Left ventricle myocardium inferior (tissue), 1 donor: Measurements from ENCODE around the gene MAN1B1. TPM values are rescaled to one million over a fixed set of nuclear protein-coding genes. Genes with fewer than 3 reads are reported as not detected.

ENCODE experiments used
- DNase-seq: peaks from one replicate; pipeline ENCODE4 v3.0.0-alpha.2; 2020
- H3K27ac ChIP-seq: fragments of 200-600 bp; replicated peaks from 2 replicates; pipeline ENCODE4 v1.8.0; 2021
- H3K27me3 ChIP-seq: fragments of 200-600 bp; 2 replicates; pipeline ENCODE4 v1.8.0; 2021; ENCODE audit warnings: low read depth
- H3K36me3 ChIP-seq: fragments of 200-600 bp; 2 replicates; pipeline ENCODE4 v1.8.0; 2021
- H3K4me1 ChIP-seq: fragments of 200-600 bp; 2 replicates; pipeline ENCODE4 v1.8.0; 2021
- H3K4me3 ChIP-seq: fragments of 200-600 bp; 2 replicates; pipeline ENCODE4 v1.8.0; 2021; ENCODE audit warnings: mild to moderate bottlenecking, moderate library complexity
- H3K9me3 ChIP-seq: fragments of 200-600 bp; replicated peaks from 2 replicates; pipeline ENCODE4 v1.8.0; 2021
- CTCF ChIP-seq: fragments of 200-600 bp; IDR thresholded peaks from 2 replicates; pipeline ENCODE4 v1.8.0; 2021; ENCODE audit warnings: antibody characterized with exemption, mild to moderate bottlenecking, borderline replicate concordance
- intact Hi-C: fragments of 100-400 bp; cut with micrococcal nuclease; formaldehyde crosslinking; loops from one replicate; pipeline ENCODE4 v1.11.0; 2022
- total RNA-seq: library from RNA; stranded (reverse); fragmentation: NEBNext Ultra II Directional; extraction: Animal tissue kit (Norgen Biotek cat#: 25700); gene quantifications from one replicate; pipeline ENCODE4 v1.2.1, GENCODE V29; 2021
- donor health status: DM: no; HTN: yes; CAD: no; lungs with severe emphysema.

MAN1B1 gene
- total RNA-seq, 1 donor from 2014 or later: 20.6 TPM

GRCh38 chr9:137095664-137096517 lies 9.1 kb downstream of the MAN1B1 start:
- Histone ChIP-seq H3K4me1 (no peaks in the 10 kb centered on the region), H3K9me3 (no peaks in the 10 kb centered on the region), H3K27ac (no peak overlapping the region), H3K27me3 (no peaks in the 10 kb centered on the region), H3K4me3 (no peak overlapping the region), H3K36me3 (peaks cover 83% of the 10 kb centered on the region)
- no peak for DNase-seq
- intact Hi-C loops: no loop called here
- TF ChIP-seq CTCF: no peak

- H3K4me3 ChIP-seq: no peak overlapping the region
Observed at GRCh38 chr9:137096785-137097546, 10.2 kb downstream of the MAN1B1 start.

GRCh38 chr9:137097761-137098462 lies 11.1 kb downstream of the MAN1B1 start:
- Histone ChIP-seq H3K27me3 (no peaks in the 10 kb centered on the region), H3K36me3 (peaks cover 82% of the 10 kb centered on the region), H3K27ac (no peak overlapping the region), H3K9me3 (no peaks in the 10 kb centered on the region), H3K4me1 (no peaks in the 10 kb centered on the region), H3K4me3 (no peak overlapping the region)
- TF ChIP-seq CTCF: no peak
- intact Hi-C loops: no loop called here
- DNase-seq: no peak

More at GRCh38 chr9:137096785-137097546, 10.2 kb downstream of the MAN1B1 start:
- TF ChIP-seq CTCF: no peak
- Histone ChIP-seq H3K27me3 (no peaks in the 10 kb centered on the region), H3K9me3 (no peaks in the 10 kb centered on the region), H3K4me1 (no peaks in the 10 kb centered on the region), H3K36me3 (peaks cover 85% of the 10 kb centered on the region), H3K27ac (no peak overlapping the region)
- DNase-seq: no peak
- intact Hi-C loops: no loop called here

GRCh38 chr9:137099231-137099630 lies 12.4 kb downstream of the MAN1B1 start:
- no peaks in the 10 kb centered on the region for H3K27me3 ChIP-seq
- DNase-seq: no peak
- no peak for TF ChIP-seq CTCF
- H3K4me3 ChIP-seq: no peak overlapping the region
- intact Hi-C loops: no loop called here
- H3K36me3 ChIP-seq: peaks cover 91% of the 10 kb centered on the region
- no peaks in the 10 kb centered on the region for H3K9me3 ChIP-seq
- H3K4me1 ChIP-seq: no peaks in the 10 kb centered on the region
- H3K27ac ChIP-seq: no peak overlapping the region

- intact Hi-C loops: no loop called here
- no peak overlapping the region for H3K4me3 ChIP-seq
- peaks cover 92% of the 10 kb centered on the region for H3K36me3 ChIP-seq
- H3K27me3 ChIP-seq: no peaks in the 10 kb centered on the region
- no peak for TF ChIP-seq CTCF
- DNase-seq: no peak
- no peaks in the 10 kb centered on the region for H3K4me1 ChIP-seq
- H3K9me3 ChIP-seq: no peaks in the 10 kb centered on the region
- no peak overlapping the region for H3K27ac ChIP-seq
Observed at GRCh38 chr9:137103206-137103999, 16.6 kb downstream of the MAN1B1 start.
